Skeletal muscle cell (primary cell): ENCODE data around the gene MKI67.

ENCODE experiments used
- DNase-seq: peaks from one replicate; pipeline ENCODE4 v3.0.0-alpha.2; 2010; ENCODE audit warnings: low read depth
- H3K4me3 ChIP-seq: 2 replicates; pipeline ENCODE4 v1.5.1; 2011; ENCODE audit warnings: low read depth, mild to moderate bottlenecking, control low read depth, low read length, moderate library complexity

MKI67 gene

GRCh38 chr10:128070721-128071416 lies 55.4 kb downstream of the MKI67 start:
- DNase-seq, result no peak
- no peak overlapping the region for H3K4me3 ChIP-seq

DNA sequence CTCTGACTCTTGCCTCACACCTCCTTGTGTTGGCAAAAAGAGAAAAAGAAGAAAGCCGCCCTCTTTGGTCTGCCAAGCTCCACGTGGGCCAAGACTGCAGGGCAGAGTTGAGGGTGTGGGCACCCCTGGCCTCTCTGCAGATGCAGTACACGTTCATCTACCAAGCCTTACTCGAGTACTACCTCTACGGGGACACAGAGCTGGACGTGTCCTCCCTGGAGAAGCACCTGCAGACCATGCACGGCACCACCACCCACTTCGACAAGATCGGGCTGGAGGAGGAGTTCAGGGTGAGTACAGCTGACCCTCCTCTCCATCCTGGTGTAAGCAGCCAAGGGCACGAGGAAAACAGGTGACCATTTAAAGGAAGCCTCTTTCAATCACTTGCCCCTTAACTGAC lies 56.1 kb downstream of the MKI67 start:
- H3K4me3 ChIP-seq, result no peak overlapping the region
- no peak for DNase-seq

DNA sequence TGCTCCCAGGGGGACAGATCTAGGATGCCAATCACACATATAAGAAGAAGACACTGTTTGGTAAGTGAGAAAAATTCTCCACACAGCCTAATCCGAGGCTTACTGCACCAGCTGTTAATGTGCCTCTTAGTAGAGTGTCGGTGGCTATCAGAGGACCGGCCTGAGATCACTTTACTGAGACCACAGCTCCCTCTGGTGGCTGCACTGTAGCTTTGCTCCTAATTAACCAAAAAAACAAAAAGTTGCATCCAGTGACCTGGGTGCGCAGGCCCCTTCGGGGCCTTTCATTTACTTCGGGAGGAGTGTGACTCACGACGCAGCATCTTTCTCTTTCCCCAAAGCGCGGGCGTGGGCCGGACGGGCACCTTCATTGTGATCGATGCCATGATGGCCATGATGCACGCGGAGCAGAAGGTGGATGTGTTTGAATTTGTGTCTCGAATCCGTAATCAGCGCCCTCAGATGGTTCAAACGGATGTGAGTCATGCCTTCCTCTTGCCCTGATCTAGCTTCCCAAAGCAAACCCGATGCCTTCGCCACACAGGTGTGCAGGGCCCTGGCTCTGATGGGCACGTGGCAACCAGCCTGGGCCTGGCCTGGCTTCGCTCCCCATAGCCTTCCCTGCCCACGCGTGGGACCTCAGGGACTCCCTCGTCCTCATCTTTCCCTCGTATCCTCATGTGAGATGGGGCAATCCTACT lies 56.7 kb downstream of the MKI67 start:
- no peak overlapping the region for H3K4me3 ChIP-seq
- peak; percentile 41 for DNase-seq

DNA sequence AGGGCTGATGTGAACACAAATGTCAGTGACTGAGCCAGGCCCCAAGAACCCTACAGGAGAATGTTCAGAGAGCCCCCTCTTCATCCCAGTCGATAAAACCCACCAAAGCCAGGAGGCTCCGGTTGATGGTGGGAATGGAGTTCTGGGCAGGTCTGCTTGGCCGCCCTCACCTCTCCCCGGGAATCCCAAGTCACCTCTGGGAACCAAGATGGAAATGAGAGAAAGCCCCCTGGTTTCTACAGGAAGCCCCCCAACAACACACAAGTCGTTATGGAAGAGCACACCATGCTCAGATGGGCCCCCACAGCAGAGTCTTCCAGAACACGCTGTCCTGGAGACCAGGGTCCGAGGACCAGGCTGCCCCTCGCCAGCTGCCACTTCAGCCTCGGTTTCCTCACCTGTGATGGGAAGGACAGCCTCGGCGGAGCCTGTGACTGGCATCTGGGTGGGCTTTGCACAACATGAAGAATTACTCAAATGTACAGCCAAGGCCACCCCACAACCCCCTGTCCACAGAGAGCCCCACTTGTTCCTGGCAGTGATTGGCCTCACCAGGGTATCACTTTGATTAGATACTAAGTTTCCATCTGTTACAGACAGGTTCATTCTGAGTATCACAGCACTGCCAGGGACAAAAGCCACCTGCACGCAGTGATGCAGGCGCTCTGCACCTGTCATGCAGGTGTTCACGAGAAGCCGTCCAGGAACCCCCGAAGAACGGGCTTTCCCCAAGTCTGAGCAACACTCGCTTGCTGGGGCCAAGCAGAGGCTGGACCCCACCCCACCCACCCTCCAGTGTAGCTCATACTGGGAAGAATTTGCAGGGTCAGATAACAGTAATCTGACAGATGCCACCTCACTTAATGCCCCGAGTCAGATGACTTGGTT lies 57.6 kb downstream of the MKI67 start:
- DNase-seq, result no peak
- H3K4me3 ChIP-seq, result no peak overlapping the region

DNA sequence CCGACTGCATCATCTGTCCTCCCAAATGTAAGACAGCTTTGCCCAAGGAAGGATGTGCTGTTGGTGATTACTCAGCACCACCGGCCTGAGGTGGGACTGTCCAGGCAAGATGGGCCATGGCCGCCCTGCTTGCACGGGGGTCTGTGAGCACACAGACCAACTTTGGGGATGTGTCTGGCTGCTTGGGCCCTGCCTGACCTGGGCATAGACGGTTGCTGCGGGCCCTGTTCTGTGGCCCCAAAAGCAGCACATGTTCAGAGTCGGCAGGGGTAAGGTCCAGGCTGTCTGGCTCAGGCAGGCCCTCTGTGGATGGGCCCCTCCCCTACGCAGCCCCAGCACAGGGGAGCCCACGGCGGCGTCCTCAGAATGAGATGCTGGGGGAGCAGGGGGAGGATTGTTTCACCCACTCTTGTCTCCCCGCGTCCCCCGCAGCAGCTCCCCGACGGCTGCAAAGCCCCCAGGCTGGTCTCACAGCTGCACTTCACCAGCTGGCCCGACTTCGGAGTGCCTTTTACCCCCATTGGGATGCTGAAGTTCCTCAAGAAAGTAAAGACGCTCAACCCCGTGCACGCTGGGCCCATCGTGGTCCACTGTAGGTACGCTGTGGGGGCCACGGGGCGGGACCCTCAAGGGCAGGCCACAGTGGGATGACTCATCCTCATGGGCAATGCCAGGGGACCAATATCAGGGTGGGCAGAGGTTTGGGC lies 58.4 kb downstream of the MKI67 start:
- H3K4me3 ChIP-seq, result no peak overlapping the region
- DNase-seq, result no peak

DNA sequence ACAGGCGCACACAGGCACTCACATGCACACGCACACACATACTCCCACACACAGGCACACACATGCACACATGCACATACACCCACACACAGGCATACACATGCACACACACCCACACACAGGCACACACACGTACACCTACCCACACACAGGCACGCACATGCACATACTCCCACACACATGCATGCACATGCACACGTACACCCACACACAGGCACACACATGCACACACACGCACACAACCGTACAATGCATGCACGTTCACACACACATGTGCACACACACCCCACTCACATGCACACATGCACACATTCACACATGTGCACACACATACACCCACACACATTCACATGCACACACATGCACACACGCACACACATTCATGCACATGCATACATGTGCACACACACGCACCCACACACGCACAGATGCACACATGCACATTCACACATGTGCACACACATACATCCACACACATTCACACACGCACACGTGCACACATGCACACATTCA lies 59.3 kb downstream of the MKI67 start:
- DNase-seq, result no peak
- no peak overlapping the region for H3K4me3 ChIP-seq

DNA sequence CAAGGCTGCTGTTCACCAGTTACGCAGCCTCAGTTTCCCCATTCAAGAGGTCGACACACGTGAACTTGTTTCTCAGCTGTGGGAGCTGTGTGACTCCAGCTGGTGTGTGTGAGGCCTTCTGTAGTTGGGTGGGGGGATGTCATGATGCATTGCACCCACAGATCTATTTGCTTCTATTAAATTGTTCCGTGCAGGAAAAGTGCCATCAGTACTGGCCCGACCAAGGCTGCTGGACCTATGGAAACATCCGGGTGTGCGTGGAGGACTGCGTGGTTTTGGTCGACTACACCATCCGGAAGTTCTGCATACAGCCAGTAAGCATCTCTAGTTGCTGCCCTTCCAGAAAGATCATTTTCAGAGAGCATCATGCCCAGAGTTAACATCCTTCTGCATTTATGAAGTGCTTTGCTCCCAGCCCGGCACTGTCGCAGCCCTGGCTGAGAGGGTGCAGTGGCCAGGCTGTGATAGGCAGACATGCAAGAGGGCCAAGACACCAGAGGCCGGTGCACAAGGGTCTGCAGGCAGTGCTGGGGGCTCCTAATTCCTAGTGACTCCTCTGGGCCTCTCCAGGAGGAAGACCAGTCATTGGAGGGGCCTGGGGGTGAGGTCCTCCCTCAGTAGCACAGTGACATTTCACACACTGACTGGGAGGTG lies 60.2 kb downstream of the MKI67 start:
- H3K4me3 ChIP-seq, result no peak overlapping the region
- no peak for DNase-seq

DNA sequence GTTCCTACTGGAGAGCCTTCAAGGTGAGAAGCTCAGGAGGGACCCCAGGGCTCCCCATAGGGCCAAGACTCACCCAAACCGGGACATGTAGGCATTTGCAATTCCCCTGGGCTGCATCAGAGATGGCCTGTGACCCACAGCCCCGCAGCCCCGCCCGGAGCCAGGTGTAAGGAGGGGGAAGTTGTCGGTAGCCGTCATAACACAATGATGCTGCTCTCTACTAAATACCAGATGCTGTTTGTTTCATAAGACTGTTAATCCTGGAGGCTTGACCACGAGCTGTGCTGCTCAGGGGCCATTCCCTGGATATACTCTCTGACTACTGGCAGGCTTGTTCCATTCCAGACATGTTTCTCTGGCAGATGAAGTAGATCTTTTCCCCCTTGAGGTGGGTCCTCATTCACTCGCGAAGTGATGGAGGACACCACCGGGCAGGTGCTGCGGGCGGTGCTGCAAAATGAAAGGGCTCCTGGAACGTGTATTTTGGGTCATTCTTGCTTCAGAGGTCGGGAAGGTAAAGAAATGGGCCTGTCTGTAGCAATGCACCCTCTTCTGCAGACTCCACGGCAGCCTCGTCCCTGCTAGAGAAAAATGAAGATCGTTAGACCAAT lies 61.1 kb downstream of the MKI67 start:
- DNase-seq, result peak; percentile 20
- H3K4me3 ChIP-seq, result no peak overlapping the region

GRCh38 chr10:128064108-128064969 lies 61.9 kb downstream of the MKI67 start:
- DNase-seq, result peak; percentile 41
- H3K4me3 ChIP-seq, result no peak overlapping the region

GRCh38 chr10:128063736-128064107 lies 62.5 kb downstream of the MKI67 start:
- no peak for DNase-seq

DNA sequence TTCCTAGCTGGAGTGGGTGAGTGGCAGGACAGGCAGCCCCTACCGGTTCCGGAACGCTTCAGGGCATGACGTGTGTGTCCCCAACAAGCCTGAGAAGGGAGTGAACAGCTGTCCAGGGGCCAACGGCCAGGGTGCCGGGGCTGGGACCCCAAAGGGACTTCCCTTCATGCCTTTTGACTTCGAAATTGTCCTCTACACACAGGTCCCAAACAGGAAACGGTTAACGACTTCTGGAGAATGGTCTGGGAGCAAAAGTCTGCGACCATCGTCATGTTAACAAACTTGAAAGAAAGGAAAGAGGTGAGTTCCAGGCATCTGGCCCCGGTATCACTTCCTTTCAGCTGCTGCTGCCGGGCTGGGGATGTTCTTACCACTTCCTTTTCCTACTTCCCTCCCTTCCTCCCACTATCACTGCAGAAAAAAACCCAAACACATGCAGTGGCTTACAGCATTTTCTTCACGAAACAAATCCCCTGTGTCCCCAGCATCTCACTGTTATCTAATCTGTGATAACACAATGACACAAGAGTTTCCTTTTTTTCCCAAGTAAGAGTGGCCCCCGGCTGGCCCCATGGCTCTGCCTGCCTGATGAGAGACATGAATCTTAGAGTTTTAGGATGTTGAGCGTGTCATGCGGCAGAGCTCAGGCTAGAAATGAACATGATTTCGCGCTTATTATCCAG lies 63.2 kb downstream of the MKI67 start:
- DNase-seq, result no peak
- no peak overlapping the region for H3K4me3 ChIP-seq

More at GRCh38 chr10:128063736-128064107, 62.5 kb downstream of the MKI67 start:
- H3K4me3 ChIP-seq, result no peak overlapping the region

DNA sequence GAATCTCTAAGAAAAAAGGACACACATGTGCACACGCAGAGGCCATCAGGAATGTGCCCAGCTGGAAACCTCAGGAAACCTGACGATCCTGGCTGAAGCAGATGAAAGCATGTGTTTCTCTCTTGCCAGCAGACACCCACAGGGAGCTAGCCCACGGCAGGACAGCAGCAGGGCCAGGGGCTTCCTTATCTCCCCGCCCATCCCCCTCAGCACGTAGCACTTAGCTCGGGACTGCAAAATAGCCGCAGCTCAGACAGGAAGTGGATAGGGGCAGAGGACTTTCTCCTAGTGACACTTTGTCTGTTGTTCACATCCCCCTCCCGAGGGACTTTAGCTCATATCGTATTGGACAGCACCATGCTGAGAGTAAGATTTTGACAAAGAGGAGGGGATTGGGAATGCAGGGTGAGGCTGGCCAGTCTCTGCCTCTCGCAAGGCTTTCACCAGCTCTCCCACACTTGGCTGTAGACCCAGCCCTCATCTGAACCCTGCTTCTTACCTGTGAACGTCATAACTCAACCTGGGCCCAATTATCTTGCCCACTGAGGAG lies 63.8 kb downstream of the MKI67 start:
- no peak overlapping the region for H3K4me3 ChIP-seq
- no peak for DNase-seq

- no peak overlapping the region for H3K4me3 ChIP-seq
- DNase-seq, result no peak
Measured at GRCh38 chr10:128061306-128062300, 64.6 kb downstream of the MKI67 start.

DNA sequence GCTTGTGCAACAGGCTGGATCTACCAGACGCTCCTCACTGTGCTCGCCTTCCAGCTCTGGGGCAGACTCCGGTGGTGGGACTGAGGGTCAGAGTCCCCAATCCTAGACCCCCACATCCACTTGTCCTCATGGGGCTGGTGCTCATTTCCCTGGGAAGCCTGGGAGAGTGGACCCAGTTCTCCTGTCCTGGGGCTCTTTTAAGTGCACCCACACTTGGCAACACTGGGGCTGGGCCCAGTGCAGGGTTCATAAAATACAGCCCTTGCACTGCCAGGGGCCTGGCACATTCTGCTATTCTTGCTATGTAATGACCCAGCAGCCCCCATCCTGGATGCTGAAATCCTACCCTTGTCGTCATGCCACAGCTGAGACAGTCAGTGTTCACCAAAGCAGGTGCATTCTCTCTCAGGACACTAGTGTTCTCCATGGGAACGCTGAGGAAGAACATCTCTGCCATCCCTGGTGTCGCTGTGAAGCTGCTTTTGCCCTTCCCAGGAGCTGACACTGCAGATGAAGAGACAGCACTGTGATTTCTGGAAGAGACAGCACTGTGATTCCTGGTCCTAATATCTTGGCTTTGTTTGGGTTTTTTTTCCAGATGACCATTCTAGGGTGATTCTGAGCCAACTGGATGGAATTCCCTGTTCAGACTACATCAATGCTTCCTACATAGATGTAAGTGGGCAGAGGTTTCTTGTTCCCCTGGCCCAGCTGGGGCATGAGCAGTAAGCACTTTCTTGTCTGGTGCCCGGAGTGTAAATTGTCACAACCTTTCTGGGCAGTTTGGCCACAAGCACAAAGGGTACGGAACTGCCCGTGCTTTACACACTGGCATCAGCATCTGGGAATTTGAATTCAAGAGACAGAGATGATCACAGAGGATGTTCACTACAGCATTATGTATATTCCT lies 65.6 kb downstream of the MKI67 start:
- no peak overlapping the region for H3K4me3 ChIP-seq
- DNase-seq, result no peak

- DNase-seq, result no peak
- H3K4me3 ChIP-seq, result no peak overlapping the region
Measured at GRCh38 chr10:128059982-128060293, 66.3 kb downstream of the MKI67 start.
